HG03575 (cell line): ENCODE data around the gene MS4A15.
"Not testable (repeated sequence)": the region's sequence is repeated elsewhere in the genome, so short reads cannot be mapped to it uniquely, and the experiment has no call there.

Experiments used
- ATAC-seq: cut with Tn5 transposase; IDR thresholded peaks from one replicate; pipeline ENCODE4 v1.9.1; 2021; ENCODE audit not compliant: unreplicated experiment, insufficient number of reproducible peaks, low FRiP score; ENCODE audit errors: extremely low read depth

The MS4A15 gene

DNA sequence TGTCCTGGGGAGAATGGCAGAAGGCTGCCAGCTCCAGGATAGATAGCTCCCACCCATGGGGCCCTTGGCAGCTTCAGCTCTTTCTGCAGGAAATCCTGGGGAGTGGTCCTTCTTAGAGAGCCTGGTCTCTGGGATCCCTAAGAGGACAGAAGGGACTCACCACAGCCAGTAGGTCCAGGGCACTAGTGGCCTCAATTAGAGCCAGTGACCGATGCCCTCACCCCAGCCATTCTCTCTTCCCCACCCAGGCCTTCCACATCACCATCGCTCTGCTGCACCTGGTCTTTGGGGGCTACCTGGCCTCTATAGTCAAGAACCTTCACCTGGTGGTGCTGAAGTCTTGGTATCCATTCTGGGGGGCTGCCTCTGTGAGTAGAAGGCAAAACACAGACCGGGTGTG, 34.1 kb downstream of the MS4A15 start:
- no peak for ATAC-seq

DNA sequence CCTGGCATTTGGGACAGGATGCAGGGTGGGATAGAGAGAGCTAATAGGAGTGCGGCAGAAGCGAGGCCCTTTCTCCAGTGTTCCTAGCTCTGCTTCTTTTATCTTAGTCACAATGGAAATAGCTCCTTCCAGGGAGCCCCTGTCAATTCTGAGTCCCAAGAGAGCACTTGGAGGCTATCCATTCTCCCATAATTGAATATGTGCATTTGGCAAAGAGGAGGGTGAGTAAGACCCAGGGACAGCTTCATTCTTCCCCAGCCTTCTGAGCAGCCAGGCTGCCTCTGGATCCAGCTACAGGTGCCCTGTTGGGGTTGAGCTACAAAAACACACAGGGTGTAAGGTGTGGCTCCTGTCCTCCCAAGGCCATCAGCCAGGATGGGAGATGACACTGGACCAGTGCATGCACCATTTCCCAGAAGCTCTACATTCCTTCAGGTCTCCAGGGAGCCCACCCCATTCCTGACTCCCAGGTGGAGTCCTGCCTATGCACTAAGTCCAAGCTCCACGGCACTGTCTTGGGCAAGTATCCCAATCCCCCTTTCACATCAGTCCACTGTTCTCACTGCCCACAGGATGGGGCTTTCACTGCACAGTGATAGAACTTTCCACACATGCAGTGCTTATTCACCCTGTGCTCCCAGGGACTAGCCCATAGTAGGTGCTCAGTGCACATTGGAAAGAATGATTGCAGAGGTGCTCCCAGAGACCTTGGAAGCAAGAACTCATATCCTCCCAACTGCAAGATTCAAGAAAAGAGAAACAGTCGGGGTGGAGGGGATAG, 34.7 kb downstream of the MS4A15 start:
- ATAC-seq, result no peak

DNA sequence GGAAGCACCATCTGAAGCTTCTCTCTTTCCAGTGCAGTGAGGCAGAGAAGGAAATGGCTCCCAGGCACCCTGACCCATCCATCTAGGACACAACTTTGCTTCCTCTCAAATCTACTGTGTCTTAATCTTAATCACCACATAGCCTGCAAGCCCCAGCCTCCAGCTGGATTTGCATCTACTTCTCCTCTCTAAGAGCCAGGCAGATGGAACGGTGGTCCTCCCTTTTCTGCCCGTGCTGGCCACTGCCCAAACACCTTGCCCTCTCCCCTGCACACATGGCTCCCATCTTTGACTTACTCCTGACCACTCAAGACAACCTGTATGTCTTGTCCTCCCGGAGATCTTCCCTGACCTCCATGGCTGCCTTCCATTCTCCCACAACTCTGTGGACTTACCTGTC, 35.9 kb downstream of the MS4A15 start:
- no peak for ATAC-seq

DNA sequence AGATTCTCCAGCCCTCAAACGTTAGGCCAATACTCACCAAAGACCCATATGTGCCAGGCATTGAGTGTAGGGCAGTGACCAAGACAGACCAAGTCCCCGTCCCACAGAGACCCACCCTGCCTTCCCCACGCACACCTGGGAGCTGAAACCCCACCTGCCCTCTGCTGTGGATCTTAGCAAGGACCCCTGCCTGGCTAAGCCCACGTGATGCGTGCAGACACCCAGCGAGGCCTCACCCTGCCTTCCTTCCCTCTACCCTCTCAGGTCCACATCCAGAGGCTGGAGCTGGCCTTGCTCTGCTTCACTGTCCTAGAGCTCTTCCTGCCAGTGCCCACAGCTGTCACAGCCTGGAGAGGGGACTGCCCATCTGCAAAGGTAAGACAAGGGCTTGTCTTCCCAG, 38.6 kb downstream of the MS4A15 start:
- ATAC-seq, result no peak

DNA sequence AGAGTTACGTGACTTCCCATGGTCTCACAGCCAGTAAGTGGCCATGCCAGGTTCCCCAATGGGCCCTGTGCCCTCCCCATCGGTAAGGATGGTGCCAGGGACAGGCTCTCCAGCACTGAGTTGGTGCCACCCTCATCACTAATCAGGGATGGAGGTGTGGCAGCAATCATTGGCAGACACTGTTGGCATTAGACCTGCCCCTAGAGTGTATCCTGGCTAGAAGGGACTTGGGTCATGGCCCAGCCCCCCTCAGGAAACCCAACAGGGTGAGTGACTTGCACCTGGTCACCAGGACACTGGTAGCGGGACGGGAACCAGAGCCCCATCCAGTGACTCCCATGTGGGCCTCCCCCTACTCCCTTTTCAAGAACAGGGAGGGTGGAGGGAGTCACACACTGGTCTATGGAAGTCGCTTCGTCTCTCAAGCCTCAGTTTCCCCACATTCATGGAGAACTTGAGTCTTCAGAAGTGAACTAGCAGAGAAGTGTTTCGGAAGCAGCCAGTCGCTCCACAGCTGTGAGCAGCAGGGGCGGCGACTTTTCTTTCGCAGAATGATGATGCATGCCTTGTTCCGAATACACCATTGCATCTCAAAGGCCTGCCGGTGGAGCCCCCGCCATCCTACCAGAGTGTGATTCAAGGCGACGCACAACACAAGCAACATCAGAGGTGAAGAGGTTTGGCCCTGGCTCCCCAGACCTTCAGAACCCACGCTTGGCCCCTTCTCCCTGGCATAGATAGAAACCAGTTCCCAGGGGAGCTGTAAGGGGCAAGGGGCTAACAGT, 41.4 kb downstream of the MS4A15 start:
- ATAC-seq, result no peak

DNA sequence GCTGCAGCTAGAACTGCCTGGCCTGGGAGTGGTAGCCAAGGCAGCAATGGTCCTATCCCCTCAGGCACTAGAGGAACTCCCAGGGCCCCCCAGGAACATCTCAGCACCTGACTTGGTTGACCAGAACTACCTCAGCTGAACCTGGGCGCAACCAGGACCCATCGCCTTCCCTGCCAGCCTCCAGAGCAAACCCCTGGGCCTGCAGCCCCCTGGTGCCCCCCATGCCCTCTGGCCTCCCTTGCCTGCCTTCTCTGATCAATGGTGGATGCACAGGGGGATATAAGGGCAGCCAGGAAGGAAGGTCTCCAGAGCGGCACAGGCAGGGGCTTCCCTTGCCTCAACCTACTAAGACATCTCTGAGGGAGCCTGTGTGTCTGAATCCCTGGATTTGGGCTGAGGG, 42.0 kb downstream of the MS4A15 start:
- no peak for ATAC-seq

DNA sequence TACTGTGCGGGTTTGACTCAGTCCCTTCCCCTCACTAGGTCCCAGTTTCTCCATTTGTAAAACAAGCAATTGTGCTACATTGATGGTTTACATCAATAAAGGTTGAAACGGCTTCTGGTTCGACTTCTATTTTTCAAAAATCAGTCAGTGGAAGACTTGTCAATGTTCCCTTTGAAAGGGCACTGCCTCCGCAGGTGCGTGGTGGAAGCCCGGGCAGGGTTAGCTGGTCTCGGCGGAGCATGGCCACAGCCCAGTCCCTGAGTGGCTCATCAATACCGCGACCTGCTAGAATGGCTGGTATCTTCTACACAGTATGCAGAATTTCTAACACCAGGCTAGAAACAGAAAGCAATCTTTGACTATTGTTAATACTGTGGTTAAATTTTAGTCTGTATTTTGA, 44.5 kb downstream of the MS4A15 start:
- ATAC-seq, result no peak

DNA sequence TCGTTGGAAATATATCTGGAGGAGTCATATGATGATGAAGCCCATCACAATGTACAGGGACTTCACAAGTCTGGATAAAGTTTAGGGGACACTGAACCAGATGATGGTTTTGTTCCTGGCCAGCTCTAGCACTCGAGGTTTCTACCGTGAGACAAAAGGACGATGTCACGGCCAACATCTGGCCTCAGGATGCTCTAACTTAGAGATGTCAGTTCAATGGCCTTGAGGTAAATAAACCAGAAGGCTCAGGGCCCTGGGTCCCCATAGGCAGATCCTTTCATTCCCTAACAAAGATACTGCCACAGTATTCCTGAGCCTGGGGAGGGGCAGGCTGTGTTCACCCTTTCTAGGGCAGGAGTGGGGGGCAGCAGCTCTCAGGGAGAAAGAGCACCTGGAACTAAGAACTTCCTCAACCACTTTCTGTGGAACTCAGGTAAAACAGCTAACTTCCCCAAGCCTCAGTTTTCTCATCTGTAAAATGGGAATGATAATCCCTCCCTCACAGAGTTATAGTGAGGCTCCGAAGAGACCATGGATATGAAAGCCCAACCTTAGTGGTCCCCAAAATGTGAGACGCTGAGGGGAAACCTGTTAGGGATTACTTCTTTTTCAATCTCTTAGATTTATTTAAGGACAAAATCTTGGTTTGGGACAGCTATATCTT, 46.7 kb downstream of the MS4A15 start:
- ATAC-seq, result no peak

DNA sequence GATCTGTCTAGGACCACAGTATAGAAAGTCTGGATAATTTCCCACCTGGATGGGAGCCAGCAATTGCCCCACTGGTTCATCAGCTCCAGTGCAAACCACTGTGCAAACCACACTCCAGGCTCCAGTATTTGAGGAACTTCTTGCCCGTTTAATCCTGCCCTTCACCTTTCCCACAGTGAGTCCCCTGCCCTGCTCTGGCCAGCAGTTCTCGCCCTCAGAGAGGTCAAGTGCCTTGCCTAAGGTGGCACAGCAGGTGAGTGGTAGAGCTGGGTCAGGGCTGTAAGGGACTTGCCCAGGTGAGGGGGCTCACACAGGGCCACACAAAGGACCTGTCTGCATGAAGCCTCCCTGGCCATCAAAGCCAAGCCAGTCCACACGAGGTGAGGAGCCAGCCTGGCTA, 52.6 kb downstream of the MS4A15 start:
- ATAC-seq, result no peak

DNA sequence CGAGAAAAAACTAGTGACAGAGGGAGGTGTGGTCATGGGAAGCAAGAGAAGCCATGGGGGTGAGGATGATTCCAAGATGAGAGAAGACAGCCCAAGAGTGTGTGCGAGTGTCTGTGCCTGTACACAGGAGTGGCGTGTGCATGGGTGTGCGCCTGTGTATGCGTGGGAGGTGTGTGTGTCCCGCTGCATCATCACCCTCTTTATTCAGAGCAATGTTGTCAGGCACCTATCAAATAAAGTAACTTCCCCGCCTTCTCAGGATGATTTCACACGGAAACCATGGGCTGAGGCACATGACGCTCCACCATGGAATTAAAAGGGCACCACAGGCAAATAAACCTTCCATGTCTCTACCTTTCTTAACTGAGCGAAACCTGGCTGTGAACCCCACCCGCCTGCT, 53.0 kb downstream of the MS4A15 start:
- no peak for ATAC-seq

DNA sequence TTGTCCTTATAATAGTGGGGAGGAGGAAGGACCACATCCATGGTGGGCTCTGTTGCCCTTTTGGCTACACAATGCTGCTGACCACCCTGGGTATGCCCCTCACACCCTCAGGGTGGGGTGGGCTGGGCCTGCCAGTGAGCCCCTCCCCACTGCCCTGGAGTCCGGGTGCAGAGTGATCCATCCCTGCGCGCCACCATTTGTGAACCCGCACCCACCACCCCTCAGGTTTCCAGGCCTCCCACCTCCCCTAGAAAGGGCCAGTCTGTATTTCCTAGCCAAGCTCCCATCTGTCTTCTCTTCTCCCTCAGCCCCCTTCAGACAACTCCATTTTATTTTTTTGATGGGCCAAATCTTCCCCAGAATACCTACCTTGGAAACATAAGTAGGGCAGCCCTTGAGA, 53.5 kb downstream of the MS4A15 start:
- ATAC-seq, result no peak

DNA sequence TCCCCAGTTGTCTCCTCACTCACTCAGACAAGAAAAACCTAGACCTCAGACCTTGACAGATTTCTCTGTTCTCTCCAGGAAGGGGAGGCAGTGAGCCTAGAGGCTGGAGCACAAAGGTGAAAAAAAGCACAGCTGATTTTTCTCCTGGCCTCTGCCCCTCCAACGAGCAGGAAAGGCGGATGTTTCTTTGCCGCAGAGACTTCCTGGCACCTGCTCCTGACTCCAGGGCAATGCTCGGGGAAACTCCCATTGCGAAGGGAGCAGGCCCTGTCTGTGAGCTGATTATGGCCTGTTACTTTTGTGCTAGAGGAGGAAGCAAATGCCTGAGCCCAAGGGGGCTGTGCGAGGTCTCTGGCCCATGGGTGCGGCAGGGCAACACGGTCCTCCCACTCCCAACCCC, 53.9 kb downstream of the MS4A15 start:
- ATAC-seq, result no peak

DNA sequence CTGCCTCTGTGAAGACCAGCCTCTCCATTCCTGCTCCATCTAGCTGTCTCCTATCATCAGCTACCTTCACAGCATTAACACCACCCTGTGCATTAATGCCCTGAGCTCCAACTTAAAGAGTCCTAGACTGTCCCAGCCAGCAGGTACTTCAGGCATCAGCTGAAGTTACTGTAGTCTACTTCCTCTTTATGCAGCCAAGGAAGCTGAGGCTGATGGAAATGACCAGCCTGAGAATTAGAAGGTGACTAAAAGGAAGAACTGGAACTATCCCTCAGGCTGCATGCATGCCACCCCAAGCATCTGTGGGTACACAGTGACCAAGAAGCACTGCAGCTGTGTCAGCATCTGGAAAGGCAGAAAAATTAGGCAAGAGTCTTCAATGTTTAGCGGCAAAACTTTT, 56.7 kb downstream of the MS4A15 start:
- ATAC-seq, result no peak

DNA sequence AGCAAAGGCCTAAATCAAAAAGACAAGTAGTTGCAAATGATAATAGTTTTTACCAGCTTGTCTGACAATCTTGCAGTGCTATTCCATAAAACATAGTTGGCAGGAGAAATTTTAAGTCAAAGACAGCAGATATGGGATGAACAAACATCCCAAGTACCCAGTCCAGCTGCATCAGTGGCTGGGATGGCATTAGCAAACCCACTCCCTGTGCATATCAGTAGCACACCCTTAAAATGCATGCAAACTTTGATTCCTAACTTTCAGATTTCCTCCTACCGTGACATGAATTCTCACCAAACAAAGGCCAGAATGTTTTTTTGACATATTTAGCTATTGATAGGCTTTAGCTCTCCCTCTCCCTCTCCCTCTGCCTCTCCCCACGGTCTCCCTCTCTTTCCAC, 57.4 kb downstream of the MS4A15 start:
- no peak for ATAC-seq

DNA sequence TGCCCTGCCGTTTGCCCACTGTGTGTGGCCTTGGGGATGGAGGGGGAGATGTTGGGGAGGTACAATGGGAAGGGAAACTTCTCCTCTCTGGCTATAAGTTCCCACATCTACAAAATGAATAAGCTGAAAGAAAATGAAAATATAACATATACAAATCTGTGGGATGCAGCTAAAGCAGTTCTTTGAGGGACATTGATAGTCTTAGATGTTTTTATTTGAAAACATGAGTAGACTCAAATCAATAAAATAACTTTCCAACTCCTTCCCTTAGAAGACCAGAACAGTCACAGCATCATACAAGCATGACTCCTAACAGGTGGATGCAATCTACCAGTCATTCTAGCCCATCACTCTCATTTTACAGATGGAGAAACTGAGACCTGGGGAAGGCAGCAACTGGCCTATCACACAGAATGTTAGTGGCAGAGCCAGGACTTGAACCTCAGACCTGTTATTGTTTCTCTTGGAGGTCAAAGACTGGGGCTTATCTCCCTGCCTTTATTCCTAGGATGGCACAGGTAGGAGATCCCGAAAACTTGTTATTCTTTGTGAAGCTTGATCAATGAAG, 60.0 kb downstream of the MS4A15 start:
- no peak for ATAC-seq

DNA sequence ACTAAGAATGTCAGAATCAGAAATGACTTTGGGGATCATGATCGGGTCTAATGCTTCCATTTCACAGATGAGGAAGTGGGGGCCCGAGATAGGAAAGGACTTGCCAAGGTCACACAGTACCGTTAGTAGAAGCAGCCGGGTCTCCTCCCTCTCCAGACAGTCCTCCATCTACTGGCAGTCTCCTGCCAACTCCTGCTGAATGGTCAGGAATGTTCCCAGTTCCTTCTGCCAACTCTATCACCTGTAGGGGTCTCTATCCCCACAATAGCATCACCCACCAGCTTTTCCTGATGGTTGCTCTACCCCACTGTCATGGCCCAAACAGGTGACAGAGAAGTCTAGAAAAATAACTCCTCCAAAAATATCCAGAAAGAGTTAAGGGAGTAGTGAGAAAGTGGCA, 61.4 kb downstream of the MS4A15 start:
- ATAC-seq, result no peak

DNA sequence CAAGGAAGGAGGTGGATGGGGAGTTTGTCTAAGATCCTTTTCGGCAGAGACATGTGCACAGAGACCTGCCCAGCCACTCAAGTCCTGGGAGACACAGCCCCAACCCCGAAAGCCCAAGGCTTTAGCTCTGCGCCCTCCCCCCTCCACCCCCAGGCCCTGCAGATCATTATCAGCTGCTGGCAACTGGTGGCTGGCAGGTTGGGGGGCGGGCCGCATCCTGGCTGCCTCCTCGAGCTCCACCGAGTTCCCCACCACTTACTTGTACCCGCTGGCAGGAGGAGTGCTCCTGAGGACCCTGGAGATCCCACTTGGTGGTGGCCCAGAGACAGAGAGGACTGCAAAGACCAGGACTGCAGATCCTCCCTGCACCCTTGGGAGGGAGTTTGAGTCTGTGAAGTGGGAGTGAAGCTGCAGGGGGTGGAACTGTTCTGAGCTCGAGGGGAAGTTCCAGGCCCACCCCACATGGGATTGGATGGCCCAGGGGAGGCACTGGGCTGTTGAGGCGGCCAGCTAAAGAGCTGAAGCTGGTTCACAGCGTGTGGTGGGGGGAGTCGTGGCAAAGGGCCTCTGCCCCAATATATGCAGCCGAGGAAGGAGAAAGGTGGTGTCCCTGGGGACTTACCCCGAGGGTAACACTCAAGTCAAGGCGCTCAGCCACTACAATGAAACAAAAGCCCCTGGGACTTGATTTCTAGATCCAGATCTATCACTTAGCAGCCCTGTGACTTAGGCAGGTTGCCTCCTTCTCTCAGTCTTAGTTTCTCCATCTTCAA, 65.3 kb downstream of the MS4A15 start:
- ATAC-seq, result no peak

DNA sequence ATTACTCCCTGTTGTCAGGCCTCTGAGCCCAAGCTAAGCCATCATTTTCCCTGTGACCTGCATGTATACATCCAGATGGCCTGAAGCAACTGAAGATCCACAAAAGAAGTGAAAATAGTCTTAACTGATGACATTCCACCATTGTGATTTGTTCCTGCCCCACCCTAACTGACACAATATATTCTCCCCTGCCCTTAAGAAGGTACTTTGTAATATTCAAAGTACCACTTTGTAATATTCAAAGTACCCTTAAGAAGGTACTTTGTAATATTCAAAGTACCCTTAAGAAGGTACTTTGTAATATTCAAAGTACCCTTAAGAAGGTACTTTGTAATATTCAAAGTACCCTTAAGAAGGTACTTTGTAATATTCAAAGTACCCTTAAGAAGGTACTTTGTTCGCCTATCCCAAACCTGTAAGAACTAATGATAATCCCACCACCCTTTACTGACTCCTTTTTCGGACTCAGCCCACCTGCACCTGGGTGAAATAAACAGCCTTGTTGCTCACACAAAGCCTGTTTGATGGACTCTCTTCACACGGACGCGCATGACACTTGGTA, 67.2 kb downstream of the MS4A15 start:
- ATAC-seq, result not testable (repeated sequence)

DNA sequence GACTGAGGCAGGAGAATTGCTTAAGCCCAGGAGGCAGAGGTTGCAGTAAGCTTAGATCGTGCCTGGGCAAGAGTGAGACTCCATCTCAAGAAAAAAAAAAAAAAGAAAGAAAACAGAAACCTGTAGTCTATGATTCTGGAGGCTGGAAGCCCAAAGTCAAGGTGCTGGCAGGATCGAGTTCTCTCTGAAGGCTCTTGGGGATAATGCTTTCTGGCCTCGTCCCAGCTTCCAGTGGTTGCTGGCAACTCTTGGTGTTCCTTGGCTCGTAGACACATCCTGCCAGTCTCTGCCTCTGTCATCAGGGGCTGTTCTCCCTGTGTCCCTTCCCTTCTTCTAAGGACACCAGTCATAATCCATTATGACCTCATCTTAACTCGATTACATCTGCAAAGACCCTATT, 68.5 kb downstream of the MS4A15 start:
- no peak for ATAC-seq
